Measurements from ENCODE around the gene RIC8B.

GRCh38 chr12:106919910-106920544 lies 145.5 kb downstream of the RIC8B start:
- TF ChIP-seq, protein P1, sequence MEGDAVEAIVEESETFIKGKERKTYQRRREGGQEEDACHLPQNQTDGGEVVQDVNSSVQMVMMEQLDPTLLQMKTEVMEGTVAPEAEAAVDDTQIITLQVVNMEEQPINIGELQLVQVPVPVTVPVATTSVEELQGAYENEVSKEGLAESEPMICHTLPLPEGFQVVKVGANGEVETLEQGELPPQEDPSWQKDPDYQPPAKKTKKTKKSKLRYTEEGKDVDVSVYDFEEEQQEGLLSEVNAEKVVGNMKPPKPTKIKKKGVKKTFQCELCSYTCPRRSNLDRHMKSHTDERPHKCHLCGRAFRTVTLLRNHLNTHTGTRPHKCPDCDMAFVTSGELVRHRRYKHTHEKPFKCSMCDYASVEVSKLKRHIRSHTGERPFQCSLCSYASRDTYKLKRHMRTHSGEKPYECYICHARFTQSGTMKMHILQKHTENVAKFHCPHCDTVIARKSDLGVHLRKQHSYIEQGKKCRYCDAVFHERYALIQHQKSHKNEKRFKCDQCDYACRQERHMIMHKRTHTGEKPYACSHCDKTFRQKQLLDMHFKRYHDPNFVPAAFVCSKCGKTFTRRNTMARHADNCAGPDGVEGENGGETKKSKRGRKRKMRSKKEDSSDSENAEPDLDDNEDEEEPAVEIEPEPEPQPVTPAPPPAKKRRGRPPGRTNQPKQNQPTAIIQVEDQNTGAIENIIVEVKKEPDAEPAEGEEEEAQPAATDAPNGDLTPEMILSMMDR (IDR thresholded peaks at IDR 0.05; ENCODE audit: low read depth, low read length, poor library complexity, severe bottlenecking): peak; percentile 77
- no peak for TF ChIP-seq EZH2phosphoT487 (IDR thresholded peaks at IDR 0.05; ENCODE audit: borderline replicate concordance, low read length)
